ENCODE data around the gene ATG9B.

Gene ATG9B

GRCh38 chr7:151070574-151070960 lies 46.3 kb upstream of the ATG9B start:
- H3K4me3 ChIP-seq (ENCODE audit: low read length, poor library complexity, severe bottlenecking), result no peak overlapping the region
- no peak for TF ChIP-seq CTCF (conservative IDR thresholded peaks at IDR 0.05; ENCODE audit: low read length)
- TF ChIP-seq EZH2phosphoT487 (IDR thresholded peaks at IDR 0.05; ENCODE audit: borderline replicate concordance), result no peak
- H3K4me2 ChIP-seq (ENCODE audit: low read depth, low read length, poor library complexity, severe bottlenecking), result no peak overlapping the region
- no peaks in the 10 kb centered on the region for H3K79me2 ChIP-seq (ENCODE audit: insufficient read depth, low read length)
- peaks cover 70% of the 10 kb centered on the region; the same call in 1 of the 2 replicates for H3K36me3 ChIP-seq (ENCODE audit: insufficient read depth, low read length)
- no peak overlapping the region for H3K9ac ChIP-seq (ENCODE audit: low read depth, low read length, poor library complexity, severe bottlenecking)
- no peaks in the 10 kb centered on the region for H3K9me2 ChIP-seq (replicated peaks; ENCODE audit: low read depth, low read length)
- no peaks in the 10 kb centered on the region for H4K20me1 ChIP-seq (ENCODE audit: insufficient read depth, low read length, poor library complexity, severe bottlenecking)
- H2AFZ ChIP-seq (ENCODE audit: low read length), result no peak overlapping the region
- H3K4me1 ChIP-seq (ENCODE audit: insufficient read depth, low read length, poor library complexity, severe bottlenecking), result no peaks in the 10 kb centered on the region
- H3K27me3 ChIP-seq (ENCODE audit: insufficient read depth, low read length, poor library complexity, severe bottlenecking), result no peaks in the 10 kb centered on the region
- H3K9me3 ChIP-seq (ENCODE audit: insufficient read depth, low read depth, low read length), result no peaks in the 10 kb centered on the region
- no peaks in the 10 kb centered on the region for H3F3A ChIP-seq (ENCODE audit: low read depth)

- H3K9me3 ChIP-seq (ENCODE audit: insufficient read depth, low read depth, low read length), result no peaks in the 10 kb centered on the region
- no peak overlapping the region for H3K9ac ChIP-seq (ENCODE audit: low read depth, low read length, poor library complexity, severe bottlenecking)
- H3K27me3 ChIP-seq (ENCODE audit: insufficient read depth, low read length, poor library complexity, severe bottlenecking), result no peaks in the 10 kb centered on the region
- peaks cover 70% of the 10 kb centered on the region; the same call in 1 of the 2 replicates for H3K36me3 ChIP-seq (ENCODE audit: insufficient read depth, low read length)
- H3K4me3 ChIP-seq (ENCODE audit: low read length, poor library complexity, severe bottlenecking), result no peak overlapping the region
- no peaks in the 10 kb centered on the region for H3K4me1 ChIP-seq (ENCODE audit: insufficient read depth, low read length, poor library complexity, severe bottlenecking)
- H3K9me2 ChIP-seq (replicated peaks; ENCODE audit: low read depth, low read length), result no peaks in the 10 kb centered on the region
- H2AFZ ChIP-seq (ENCODE audit: low read length), result no peak overlapping the region
- H4K20me1 ChIP-seq (ENCODE audit: insufficient read depth, low read length, poor library complexity, severe bottlenecking), result no peaks in the 10 kb centered on the region
- H3K4me2 ChIP-seq (ENCODE audit: low read depth, low read length, poor library complexity, severe bottlenecking), result no peak overlapping the region
- H3F3A ChIP-seq (ENCODE audit: low read depth), result no peaks in the 10 kb centered on the region
- TF ChIP-seq CTCF (conservative IDR thresholded peaks at IDR 0.05; ENCODE audit: low read length), result no peak
- no peak for TF ChIP-seq EZH2phosphoT487 (IDR thresholded peaks at IDR 0.05; ENCODE audit: borderline replicate concordance)
- H3K79me2 ChIP-seq (ENCODE audit: insufficient read depth, low read length), result no peaks in the 10 kb centered on the region
Observed at GRCh38 chr7:151069841-151070573, 45.7 kb upstream of the ATG9B start.

GRCh38 chr7:151068069-151068773 lies 43.9 kb upstream of the ATG9B start:
- no peak for TF ChIP-seq CTCF (conservative IDR thresholded peaks at IDR 0.05; ENCODE audit: low read length)
- no peak for TF ChIP-seq EZH2phosphoT487 (IDR thresholded peaks at IDR 0.05; ENCODE audit: borderline replicate concordance)
- Histone ChIP-seq H3K36me3 (ENCODE audit: insufficient read depth, low read length) (peaks cover 61% of the 10 kb centered on the region; the same call in 1 of the 2 replicates), H3K4me2 (ENCODE audit: low read depth, low read length, poor library complexity, severe bottlenecking) (no peak overlapping the region)

More at GRCh38 chr7:151068069-151068773, 43.9 kb upstream of the ATG9B start:
- Histone ChIP-seq H3K79me2 (ENCODE audit: insufficient read depth, low read length) (no peaks in the 10 kb centered on the region), H3K9me3 (ENCODE audit: insufficient read depth, low read depth, low read length) (no peaks in the 10 kb centered on the region), H3K9ac (ENCODE audit: low read depth, low read length, poor library complexity, severe bottlenecking) (no peak overlapping the region), H3K27me3 (ENCODE audit: insufficient read depth, low read length, poor library complexity, severe bottlenecking) (no peaks in the 10 kb centered on the region), H3K9me2 (replicated peaks; ENCODE audit: low read depth, low read length) (no peaks in the 10 kb centered on the region), H3K4me3 (ENCODE audit: low read length, poor library complexity, severe bottlenecking) (no peak overlapping the region), H4K20me1 (ENCODE audit: insufficient read depth, low read length, poor library complexity, severe bottlenecking) (no peaks in the 10 kb centered on the region), H3K4me1 (ENCODE audit: insufficient read depth, low read length, poor library complexity, severe bottlenecking) (no peaks in the 10 kb centered on the region), H2AFZ (ENCODE audit: low read length) (no peak overlapping the region), H3F3A (ENCODE audit: low read depth) (no peaks in the 10 kb centered on the region)
